ENCODE measurements around the gene XRCC4.

- TF ChIP-seq CTCF (IDR thresholded peaks at IDR 0.05; ENCODE audit: low read depth, low read length) (no peak), POLR2A (IDR thresholded peaks at IDR 0.05; ENCODE audit: extremely low read depth, insufficient read length) (no peak), MYC (IDR thresholded peaks at IDR 0.05; ENCODE audit: low read depth, low read length) (no peak)
Measured at GRCh38 chr5:83090169-83090568, 12.8 kb downstream of the XRCC4 start.

Data from NB4 (cell line).